ENCODE results near the gene ACSM6.
"Not testable (repeated sequence)": the region's sequence is repeated elsewhere in the genome, so short reads cannot be mapped to it uniquely, and the experiment has no call there.

Gene ACSM6

GRCh38 chr10:95193944-95194343 lies at the start of gene ACSM6:
Gene ACSM6 (plus strand): TSS chr10:95194238. CDS start chr10:95194486, 248 bp downstream.
- DNase-seq, result no peak

DNA sequence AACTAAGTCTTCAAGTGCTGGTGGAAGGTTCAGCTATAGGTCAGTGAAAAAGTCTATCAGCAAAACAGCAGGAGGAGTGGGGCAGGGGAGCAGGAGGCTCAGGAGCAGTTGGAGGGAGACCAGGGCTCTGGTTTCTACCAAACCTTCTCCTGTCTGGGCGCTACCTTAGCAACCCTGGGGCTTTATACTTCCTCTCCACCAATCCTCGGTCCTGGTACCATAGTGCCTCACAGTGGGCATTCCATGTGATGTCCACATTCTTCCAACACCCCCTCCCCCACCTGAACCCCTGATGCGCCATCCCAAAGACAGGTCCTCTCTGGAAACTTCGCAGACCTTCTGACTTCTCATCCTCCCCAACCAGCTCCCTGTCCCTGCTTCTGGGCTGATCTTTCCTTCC lies 25.3 kb upstream of the ACSM6 start:
- DNase-seq, result no peak

GRCh38 chr10:95169522-95169921 lies 24.5 kb upstream of the ACSM6 start:
- DNase-seq, result no peak

DNA sequence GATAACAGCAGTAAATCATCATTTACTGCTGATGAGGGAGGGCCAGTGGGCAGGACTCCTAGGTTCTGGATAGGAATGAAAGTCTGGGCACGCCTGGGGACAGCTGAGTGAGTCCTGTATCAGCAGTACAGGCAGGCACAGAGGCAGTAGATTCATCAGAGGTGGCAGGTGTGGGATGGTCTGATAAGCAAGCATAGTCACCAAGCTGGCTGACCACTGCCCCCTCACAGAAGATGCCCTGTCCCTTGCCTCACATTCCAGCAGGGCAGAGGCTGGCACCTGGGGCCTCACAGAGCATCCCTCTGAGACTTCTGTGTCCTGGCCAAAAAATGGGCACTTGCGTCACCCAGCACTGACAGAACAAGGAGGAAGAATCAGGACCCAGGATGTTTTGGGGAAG lies 23.2 kb upstream of the ACSM6 start:
- no peak for DNase-seq

- no peak for DNase-seq
Observed at GRCh38 chr10:95171336-95171735, 22.7 kb upstream of the ACSM6 start.

DNA sequence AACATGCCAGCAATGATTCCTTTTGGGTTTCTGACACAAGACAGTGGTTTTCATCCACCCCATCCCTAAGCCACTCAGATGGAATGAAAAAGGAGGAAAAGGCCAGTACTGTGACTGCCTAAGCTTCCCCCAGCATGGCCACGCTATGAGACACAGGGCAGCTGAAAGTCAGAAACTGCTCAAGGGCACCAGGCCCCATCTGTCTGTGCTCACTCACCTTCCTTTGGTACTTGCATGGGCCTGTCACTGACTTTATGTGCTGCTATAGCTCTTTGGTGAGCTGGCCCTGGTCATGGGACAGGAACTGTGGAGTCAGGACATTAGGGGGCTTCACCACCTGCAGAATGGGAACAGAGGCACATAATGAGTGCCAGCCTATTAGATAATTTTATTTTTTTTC lies 21.2 kb upstream of the ACSM6 start:
- no peak for DNase-seq

GRCh38 chr10:95176101-95176500 lies 17.9 kb upstream of the ACSM6 start:
- no peak for DNase-seq

GRCh38 chr10:95177429-95177828 lies 16.6 kb upstream of the ACSM6 start:
- DNase-seq, result no peak

DNA sequence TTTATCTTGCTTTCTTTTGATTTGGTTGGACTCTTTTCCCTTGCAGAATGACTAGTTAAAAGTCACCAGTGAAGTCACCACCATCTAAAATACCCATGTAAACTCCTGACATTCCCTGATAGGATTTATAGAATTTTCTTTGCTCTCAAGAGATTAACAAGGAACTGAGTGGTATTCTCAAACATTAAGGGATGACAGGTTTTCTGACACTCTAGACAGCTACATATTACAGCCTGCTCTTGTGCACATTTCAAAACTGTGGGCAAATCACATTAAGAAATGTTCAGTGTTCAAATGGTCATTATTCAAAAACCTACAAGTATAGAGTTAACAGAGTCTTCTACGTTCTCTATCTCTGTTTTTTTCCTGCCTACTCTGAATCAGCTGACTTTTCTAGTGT lies 15.8 kb upstream of the ACSM6 start:
- no peak for DNase-seq

DNA sequence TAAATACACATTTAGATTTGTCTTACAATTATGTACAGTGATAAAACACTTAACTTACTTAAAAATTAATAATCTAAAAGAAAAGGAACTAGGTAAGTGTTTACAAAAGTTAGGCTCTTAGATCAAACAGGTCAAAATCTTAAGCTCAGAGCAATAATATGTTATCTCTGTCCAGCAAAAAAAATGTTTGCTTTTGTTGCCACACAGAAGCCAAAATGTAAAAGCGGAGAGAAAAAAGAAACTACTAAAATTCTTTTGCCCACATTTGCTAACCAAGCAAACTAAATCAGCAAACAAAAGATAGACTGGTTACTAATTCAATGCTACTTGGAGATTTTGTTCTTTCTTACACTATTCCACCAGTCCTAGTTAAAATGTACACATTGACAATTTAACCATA lies 15.2 kb upstream of the ACSM6 start:
- no peak for DNase-seq

DNA sequence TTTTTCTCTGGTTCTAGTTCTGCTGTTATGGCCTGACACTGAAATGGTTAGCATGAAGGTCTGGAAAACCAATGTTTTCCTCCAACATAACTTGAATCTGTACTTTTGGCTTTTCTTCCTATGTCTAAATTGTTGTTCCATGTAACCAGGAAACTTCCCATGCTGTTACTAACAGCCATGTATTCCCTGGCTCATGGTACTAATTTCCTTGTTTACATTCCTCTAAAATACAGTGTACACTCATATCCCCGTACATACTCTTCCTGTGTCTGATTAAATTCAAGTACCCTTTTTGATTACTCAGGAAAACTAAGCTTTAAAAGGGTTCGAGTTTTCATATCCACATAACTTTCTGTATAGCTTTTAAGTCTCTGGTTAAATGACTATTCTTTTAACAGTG lies 12.3 kb upstream of the ACSM6 start:
- DNase-seq, result no peak

DNA sequence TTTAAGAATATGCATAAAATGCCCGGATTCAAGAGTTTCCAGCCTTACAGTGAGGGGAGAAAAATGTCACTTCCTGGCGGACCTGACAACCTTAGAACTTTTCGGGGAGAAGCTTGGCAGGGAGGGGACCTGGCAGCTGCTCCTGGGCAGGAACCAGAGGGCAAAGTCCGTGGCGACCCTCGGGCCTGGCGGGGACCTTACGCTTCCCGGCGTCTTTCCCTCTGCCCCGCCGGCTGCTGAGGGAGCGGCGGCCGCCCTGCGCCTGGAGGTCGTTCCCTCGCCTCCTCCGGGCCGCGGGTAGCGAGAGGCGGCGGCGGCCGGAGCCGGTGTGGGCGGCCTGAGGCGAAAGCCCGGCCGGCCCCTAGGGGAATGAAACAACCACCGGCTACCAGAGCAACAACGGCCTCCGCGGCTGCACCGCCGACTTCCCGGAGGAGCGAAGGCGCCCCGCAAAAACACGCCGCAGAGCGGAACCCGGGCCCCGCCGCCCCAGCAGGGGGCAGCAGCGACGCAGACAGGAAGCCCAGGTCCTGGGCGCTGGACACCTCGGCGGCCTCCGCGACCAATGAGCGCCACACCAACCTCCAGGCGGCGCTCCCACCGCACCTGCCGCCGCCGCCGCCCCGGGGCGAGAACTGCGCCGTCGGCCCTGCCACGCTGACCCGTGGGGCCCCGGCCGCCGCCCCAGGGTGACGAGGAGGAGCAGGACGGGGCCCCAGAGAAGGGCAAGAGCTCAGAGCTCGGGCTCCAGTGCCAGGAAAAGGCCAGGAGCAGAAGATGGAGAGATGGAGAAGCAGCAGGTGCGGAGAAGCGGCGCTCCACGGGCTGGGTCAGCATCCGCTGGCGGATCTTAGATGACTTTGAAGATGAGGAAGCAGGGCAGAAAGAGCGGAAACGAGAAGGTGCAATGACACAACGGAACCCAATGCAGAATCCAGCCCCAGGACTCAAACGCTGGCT lies 10.5 kb upstream of the ACSM6 start:
- DNase-seq, result peak; percentile 15

DNA sequence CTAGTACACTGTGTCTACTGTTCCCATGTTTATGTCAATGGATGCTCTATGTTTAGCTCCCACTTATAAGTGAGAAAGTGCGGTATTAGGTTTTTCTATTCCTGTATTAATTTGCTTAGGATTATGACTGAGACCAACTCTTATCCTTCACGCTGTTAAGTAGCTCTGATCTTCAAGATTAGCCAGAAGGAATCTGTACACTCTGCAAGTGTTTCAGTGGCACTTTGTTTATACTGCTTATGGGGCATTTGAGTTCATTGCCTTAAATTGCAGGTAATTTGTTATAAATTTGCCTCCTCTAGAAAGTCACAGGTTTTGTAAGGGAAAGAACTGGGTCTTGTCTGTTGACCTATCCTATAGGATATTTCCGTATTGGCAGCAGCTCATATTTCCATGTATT lies 6.4 kb upstream of the ACSM6 start:
- no peak for DNase-seq

GRCh38 chr10:95188593-95188992 lies 5.4 kb upstream of the ACSM6 start:
- DNase-seq, result no peak

GRCh38 chr10:95196046-95196445 lies 2.0 kb downstream of the ACSM6 start:
- DNase-seq, result peak; percentile 46

GRCh38 chr10:95201736-95202135 lies 7.7 kb downstream of the ACSM6 start:
- DNase-seq, result no peak

DNA sequence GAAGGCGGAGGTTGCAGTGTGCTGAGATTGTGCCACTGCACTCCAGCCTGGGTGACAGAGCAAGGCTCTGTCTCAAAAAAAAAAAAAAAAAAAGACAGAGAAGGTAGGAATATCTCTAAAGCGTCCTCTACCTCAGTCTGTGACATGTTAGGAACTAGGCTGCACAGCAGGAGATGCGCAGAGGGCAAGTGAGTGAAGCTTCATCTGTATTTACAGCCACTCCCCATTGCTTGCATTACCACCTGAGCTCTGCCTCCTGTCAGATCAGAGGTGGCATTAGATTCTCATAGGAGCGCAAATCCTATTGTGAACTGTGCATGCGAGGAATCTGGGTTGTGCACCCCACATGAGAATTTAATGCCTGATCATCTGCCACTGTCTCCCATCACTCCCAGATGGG lies 8.8 kb downstream of the ACSM6 start:
- DNase-seq, result not testable (repeated sequence)

- DNase-seq, result no peak
Observed at GRCh38 chr10:95208702-95209391, 14.8 kb downstream of the ACSM6 start.

DNA sequence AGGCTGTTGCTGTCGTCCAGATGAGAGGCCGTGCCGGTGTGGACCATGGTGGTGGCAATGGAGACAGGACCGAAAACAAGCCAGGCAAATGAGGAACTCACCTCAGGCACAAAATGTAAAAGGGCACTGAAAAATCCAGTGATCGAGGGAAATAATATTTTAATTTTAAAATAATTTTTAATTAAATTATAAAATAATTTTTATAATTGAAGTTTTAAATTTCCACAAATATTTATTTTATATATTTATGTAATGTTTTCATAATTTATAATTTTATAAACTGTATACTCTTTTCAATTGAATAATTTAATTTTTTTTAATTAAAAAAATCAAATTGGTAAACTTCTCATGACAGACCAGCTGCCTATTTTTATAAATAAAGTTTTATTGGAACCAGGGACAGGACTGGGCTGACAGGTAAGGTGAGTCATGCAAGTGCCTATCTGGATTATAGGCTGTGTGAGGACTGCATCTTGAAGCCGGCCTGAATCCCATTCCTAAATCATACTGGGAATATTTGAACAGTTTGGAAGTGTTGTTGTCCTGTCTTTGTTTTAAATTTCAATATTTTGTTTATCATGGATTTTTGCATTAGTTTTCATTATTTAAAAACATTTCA lies 15.6 kb downstream of the ACSM6 start:
- DNase-seq, result no peak

- no peak for DNase-seq
Observed at GRCh38 chr10:95211606-95212279, 17.7 kb downstream of the ACSM6 start.

DNA sequence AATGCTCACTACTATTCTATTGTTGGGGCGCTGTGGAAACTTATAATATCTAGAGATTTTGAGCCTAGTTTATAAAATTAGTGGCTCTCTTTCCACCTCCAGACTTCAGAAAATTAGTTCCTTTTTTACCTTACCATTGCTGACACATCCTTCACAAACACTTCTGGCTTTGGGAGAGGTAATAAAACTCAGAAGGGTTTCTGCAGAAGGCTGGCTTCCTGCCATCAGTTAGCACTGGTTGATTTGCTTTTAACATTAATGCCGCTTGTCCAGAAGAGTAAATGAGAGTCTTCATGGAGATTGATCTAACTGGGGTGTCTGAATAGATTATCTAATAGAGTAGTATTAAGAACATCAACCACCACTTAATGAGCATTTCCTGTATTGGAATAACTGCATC lies 20.3 kb downstream of the ACSM6 start:
- DNase-seq, result no peak

- DNase-seq, result no peak
Observed at GRCh38 chr10:95214793-95215192, 20.8 kb downstream of the ACSM6 start.

- no peak for DNase-seq
Observed at GRCh38 chr10:95217476-95217875, 23.4 kb downstream of the ACSM6 start.

Measured in NCI-H446 treated with DMSO at 0.1 percent for 48 hours (cell line).